Epidermal melanocyte (primary cell): ENCODE data around the gene PPP2R5C.

Experiments used
- DNase-seq: peaks from one replicate; pipeline ENCODE4 v3.0.0; 2011; ENCODE audit warnings: low spot score; ENCODE audit not compliant: insufficient read length

Gene PPP2R5C

GRCh38 chr14:101813833-101814232, 52.3 kb downstream of the PPP2R5C start:
- no peak for DNase-seq

GRCh38 chr14:101814934-101815333, 53.4 kb downstream of the PPP2R5C start:
- no peak for DNase-seq

GRCh38 chr14:101815994-101816393, 54.5 kb downstream of the PPP2R5C start:
- no peak for DNase-seq

GRCh38 chr14:101817501-101818001, 56.0 kb downstream of the PPP2R5C start:
- DNase-seq, result no peak

GRCh38 chr14:101819251-101819990, 57.9 kb downstream of the PPP2R5C start:
- DNase-seq, result no peak

GRCh38 chr14:101820283-101820798, 58.8 kb downstream of the PPP2R5C start:
- no peak for DNase-seq

GRCh38 chr14:101821528-101821927, 60.0 kb downstream of the PPP2R5C start:
- DNase-seq, result no peak

- DNase-seq, result no peak
These were observed 61.6 kb downstream of the PPP2R5C start for GRCh38 chr14:101823066-101823465.

- DNase-seq, result no peak
These were observed 62.1 kb downstream of the PPP2R5C start for GRCh38 chr14:101823511-101824120.

- DNase-seq, result no peak
These were observed 62.8 kb downstream of the PPP2R5C start for GRCh38 chr14:101824339-101824727.

GRCh38 chr14:101825797-101826196, 64.3 kb downstream of the PPP2R5C start:
- DNase-seq, result no peak

GRCh38 chr14:101826351-101826750, 64.8 kb downstream of the PPP2R5C start:
- no peak for DNase-seq

- DNase-seq, result no peak
These were observed 65.8 kb downstream of the PPP2R5C start for GRCh38 chr14:101827286-101827685.

GRCh38 chr14:101828046-101828445, 66.5 kb downstream of the PPP2R5C start:
- no peak for DNase-seq

- no peak for DNase-seq
These were observed 68.8 kb downstream of the PPP2R5C start for GRCh38 chr14:101830271-101830670.

GRCh38 chr14:101833045-101833444, 71.5 kb downstream of the PPP2R5C start:
- DNase-seq, result no peak

- DNase-seq, result no peak
These were observed 72.9 kb downstream of the PPP2R5C start for GRCh38 chr14:101834397-101834796.

- no peak for DNase-seq
These were observed 73.5 kb downstream of the PPP2R5C start for GRCh38 chr14:101834800-101835547.

GRCh38 chr14:101835566-101835965, 74.1 kb downstream of the PPP2R5C start:
- DNase-seq, result no peak

GRCh38 chr14:101836135-101836534, 74.6 kb downstream of the PPP2R5C start:
- DNase-seq, result no peak

GRCh38 chr14:101838476-101838875, 77.0 kb downstream of the PPP2R5C start:
- peak; percentile 52 for DNase-seq

- DNase-seq, result no peak
These were observed 77.7 kb downstream of the PPP2R5C start for GRCh38 chr14:101839236-101839635.
